HG03103 (cell line): Measurements from ENCODE around the gene NKAP.
A peak's percentile ranks its signal among the peaks of the same experiment; 100 is the strongest.
"Not testable (repeated sequence)": the region's sequence is repeated elsewhere in the genome, so short reads cannot be mapped to it uniquely, and the experiment has no call there.

Experiments used
- ATAC-seq: cut with Tn5 transposase; IDR thresholded peaks from one replicate; pipeline ENCODE4 v1.9.1; 2021; ENCODE audit warnings: low read depth; ENCODE audit not compliant: unreplicated experiment

Gene NKAP

DNA sequence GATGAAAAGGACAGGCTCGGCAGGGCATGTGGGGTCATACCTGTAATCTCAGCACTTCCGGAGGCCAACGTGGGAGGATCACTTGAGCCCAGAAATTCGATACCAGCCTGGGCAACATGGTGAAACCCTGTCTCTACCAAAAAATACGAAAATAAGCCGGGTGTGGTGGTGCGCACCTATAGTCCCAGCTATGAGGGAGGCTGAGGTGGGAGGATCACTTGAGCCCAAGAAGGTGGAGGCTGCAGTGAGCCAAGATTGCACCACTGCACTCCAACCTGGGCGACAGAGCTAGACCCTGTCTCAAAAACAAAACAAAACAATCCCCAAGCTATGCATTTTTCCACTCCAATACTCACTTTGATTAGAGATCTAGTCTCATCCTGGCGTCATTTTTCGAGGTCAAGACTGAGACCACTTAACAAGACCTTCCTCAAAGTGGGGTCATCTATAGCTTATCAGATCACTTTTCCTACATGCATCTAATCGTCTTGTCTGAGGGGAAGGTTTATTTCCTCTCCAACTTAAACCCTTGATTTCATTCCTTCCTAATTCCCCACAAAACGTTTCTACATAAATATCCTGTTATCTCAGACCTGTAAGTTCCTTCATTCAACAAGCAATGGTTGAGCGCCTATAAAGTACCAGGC lies 1.3 kb downstream of the NKAP start:
- ATAC-seq, result no peak

DNA sequence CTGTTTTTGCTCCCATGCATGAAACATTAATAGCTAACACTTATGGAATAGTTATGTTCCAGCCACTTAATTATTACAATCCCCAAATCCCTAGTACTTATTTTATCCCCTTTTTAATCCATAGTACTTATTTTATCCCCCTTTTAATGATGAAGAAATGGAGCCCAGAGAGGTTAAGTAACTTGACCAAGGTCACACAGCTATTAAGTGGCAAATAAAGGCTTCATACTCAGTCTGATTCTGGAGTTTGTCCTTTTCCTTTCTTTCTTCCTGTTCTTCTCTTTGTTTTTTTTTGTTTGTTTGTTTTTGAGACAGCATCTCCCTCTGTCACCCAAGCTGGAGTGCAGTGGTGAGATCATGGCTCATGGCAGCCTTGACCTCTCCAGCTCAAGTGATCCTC lies 2.2 kb downstream of the NKAP start:
- ATAC-seq, result no peak

DNA sequence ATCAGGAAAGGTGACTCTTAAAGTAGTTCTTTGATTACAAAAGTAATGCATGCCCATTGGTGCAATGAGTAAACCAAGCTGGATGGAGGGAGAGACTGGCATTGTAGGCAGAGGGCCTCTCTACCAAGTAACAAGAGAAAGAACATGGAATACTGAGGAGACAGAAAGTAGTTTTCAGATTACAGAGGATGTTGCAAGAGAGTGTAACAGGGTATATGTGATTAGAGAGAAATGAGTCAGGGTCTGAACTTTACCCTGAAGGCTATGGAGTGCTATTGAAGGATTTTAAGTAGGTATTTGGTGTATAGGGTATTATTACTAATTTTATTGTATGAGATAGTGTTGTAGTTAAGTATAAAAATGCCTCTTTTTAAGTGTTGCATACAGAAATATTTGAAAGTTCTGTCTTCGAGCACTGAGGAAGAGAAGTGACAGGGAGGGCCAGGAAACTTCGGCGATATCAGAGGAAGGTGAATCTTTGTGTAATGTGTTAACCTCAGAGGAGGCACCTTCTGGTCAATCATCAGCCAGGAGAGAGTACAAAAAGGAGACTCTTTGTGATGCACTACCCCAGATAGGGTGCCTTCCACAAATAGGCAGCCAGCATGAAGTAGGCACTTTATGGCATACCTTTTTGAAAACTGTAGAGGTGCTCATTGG lies 8.2 kb downstream of the NKAP start:
- ATAC-seq, result no peak

DNA sequence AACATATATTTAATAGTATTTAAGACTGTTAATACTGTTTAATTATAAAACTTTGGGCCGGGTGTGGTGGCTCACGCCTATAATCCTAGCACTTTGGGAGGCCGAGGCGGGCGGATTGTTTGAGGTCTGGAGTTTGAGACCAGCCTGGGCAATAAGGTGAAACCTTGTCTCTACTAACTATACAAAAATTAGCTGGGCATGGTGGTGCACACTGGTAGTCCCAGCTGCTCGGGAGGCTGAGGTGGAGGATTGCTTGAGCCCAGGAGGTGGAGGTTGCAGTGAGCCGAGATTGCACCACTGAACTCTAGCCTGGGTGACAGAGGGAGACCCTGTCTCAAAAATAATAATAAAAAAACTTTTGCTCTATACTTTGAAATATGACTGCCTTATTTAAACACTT lies 21.2 kb downstream of the NKAP start:
- ATAC-seq, result not testable (repeated sequence)

DNA sequence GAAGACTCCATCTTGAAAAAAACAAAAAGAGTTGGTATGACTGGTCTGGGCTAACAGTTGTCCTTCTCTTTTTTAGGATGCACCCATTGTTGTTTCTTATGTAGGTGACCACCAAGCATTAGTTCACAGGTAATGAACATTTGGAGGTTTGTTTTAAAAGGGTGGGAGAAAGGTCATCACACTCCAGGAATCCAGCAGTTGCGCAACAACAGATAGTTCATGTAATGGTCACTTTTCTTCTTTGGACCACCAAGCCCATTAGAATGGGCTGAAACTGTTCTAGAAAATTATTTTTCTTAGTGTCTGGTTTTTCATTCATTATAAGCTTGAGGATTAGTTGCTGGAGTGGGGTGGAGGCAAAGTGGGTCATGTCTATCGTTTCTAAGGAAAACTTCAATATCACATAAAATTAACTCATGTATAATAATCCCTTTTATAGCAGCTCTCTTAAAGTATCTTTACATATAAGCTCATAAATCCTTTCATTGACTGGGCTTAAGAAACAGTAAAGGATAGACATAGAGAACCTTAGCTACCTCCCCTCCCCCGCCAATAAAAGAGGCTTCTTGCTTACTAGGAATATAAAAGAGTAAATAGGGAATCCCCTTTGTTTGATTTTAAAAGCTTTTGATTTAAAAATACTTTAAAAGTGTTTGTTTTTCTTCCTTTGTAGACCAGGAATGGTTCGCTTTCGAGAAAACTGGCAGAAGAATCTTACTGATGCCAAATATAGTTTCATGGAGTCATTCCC lies 23.5 kb downstream of the NKAP start:
- ATAC-seq, result no peak

DNA sequence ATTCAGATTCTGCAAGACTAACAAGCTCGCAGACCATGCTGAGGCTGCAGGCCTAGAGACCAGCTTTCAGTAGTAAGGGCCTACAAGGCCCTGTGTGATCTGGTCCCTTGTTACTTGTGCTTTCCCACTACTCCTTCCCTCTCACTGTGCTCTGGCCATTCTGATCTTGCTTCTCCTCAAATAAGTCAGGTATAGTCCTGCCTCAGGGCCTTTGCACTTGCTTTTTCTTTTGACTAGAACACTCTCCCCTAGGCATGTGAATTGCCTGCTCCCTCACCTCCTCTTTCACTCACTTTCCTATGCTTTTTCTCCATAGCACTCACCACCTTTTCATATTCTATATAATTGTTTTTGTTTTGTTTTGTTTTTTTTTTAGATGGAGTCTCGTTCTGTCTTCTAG lies 25.7 kb downstream of the NKAP start:
- no peak for ATAC-seq

DNA sequence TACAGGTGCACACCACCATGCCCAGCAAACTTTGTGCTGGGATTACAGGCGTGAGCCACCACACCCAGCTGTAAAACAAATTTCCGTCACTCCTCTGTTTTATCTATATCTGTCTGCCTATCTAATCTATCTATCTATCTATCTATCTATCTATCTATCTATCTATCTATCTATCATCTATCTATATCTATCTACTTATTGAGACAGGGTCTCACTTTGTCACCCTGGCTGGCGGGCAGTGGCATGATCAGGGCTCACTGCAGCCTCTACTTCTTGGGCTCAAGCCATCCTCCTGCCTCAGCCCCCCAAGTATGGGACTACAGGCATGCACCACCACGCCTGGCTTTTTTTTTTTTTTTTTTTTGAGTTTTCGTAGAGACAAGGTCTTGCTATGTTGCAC lies 27.2 kb downstream of the NKAP start:
- ATAC-seq, result no peak

DNA sequence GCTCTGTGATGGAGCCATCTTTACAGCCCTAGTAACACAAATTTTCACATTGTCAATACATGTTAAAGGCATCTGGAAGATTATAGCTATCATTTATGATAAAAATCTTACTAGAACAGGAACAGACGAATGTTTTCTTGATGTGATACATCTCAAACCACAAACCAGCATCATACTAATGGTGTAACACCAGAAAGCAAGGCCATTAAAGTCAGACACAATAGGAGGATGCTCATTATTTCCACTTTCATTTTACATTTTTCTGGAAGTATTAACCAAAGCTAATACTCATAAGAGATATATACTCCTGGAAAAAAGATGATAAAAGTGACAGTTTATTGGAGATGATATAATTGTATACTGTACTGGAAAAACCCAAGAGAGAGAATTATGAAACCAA lies 42.6 kb downstream of the NKAP start:
- ATAC-seq, result no peak

DNA sequence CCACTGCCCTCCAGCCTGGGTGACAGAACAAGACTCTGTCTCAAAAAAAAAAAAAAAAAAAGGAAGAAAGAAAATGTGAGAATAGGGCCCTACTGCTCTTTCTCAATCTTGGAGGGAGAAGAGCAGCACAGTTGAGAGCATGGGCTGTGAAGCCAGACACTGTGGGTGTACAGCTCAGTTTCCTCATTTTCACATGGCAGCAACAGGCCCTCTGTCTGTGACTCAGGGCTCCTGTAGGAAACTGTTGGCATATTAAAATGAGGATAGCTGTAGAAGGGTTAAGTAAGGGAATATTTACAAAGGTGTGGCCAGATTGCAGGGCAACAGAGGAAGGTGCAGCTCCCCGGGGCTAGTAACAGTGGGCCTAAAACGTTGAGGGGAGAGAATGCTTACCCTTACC lies 44.4 kb downstream of the NKAP start:
- ATAC-seq, result no peak

DNA sequence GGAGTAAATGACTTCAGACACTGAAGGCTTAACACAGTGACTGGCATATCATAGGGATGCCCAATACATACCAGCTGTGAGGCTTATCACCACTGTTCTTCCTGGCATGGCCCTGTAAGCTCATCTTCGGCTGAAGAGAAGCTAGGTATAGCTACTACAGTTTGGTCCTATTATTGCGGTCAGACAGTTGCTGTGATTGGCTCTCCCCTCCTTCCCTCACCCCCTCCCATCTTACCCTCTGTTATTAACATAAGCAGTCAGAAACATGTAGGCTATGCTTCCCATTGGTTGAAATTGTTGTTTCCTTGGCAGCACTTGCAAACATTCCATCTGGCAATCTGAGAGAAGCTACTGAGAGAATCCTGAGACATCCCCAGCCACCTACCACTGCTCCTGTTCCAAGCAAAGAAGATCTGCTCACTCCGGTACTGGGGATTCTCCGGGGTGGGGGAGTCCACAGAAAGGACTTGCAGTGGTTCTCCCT lies 47.7 kb downstream of the NKAP start, which contains the start of gene AKAP14:
TSS of gene AKAP14 (plus strand) at position 51 of the 484 bp plus-strand sequence. CDS start 7,331 bp downstream, outside the sequence.
- no peak for ATAC-seq

DNA sequence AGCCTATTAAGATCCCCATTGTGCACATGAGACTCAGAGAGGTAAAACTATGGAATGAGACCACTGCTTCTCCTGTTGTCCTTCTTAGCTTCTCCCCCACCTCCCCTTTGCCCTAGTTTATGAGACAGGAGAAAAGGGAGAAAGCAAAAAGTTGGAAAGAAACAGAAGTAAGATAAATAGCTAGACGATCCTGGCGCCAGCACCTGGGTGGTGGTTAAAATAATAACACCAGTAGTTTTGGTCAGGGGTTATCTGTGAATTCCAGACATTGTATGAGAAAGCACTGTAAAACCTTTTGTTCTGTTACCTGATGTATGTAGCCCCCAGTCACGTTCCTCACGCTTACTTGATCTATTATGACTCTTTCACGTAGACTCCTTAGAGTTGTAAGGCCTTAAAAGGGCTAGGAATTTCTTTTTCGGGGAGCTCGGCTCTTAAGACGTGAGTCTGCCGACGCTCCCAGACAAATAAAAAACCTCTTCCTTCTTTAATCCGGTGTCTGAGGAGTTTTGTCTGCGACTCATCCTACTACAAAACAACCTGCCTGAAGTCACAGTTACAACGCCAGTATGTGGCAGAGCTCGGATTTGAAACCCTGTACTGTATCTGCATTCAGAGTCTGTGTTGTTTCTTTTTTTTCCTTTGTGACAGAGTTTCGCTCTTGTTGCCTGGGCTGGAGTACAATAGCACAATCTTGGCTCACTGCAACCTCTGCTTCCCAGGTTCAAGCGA lies 51.4 kb downstream of the NKAP start:
- ATAC-seq, result not testable (repeated sequence)

DNA sequence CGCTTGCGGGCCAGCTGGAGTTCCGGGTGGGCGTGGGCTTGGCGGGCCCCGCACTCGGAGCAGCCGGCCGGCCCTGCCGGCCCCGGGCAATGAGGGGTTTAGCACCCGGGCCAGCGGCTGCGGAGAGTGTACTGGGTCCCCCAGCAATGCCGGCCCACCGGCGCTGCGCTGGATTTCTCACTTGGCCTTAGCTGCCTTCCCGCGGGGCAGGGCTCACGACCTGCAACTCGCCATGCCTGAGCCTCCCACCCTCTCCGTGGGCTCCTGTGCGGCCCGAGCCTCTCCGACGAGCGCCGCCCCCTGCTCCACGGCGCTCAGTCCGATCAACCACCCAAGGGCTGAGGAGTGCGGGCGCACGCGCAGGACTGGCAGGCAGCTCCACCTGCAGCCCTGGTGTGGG lies 52.9 kb downstream of the NKAP start:
- not testable (repeated sequence) for ATAC-seq

DNA sequence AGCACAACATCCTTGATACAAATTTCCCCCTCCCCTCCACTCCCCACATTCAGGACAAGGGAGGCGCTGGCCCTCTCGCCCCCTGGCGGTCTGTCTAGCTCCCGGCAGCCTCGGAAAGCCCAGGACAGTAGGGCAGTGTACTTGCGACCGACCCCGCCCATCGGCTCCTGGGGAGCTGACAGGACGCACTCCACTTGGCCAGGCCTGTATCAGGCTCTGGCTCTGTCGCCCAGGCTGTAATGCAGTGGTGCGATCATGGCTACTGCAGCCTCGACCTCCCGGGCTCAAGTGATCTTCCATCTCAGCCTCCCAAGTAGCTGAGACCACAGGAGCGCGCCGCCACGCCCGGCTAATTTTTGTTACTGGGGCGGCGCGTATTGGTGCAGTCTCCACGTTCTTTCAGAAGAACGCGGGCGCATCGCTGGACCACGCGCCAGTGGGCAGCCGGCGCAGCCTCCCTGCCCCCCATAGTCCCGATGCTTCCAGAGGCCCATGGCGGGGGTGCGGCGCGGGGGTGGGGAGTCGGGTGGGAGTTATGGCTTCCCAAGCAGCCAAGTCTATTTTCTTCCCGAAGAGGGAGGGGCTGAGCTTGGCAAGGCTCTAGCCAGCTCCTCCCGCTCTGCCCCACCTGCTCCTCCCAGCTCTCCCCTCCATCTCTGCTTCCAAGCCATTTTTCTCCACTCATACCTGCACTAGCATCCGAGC lies 55.7 kb downstream of the NKAP start:
- ATAC-seq, result peak; percentile 96

DNA sequence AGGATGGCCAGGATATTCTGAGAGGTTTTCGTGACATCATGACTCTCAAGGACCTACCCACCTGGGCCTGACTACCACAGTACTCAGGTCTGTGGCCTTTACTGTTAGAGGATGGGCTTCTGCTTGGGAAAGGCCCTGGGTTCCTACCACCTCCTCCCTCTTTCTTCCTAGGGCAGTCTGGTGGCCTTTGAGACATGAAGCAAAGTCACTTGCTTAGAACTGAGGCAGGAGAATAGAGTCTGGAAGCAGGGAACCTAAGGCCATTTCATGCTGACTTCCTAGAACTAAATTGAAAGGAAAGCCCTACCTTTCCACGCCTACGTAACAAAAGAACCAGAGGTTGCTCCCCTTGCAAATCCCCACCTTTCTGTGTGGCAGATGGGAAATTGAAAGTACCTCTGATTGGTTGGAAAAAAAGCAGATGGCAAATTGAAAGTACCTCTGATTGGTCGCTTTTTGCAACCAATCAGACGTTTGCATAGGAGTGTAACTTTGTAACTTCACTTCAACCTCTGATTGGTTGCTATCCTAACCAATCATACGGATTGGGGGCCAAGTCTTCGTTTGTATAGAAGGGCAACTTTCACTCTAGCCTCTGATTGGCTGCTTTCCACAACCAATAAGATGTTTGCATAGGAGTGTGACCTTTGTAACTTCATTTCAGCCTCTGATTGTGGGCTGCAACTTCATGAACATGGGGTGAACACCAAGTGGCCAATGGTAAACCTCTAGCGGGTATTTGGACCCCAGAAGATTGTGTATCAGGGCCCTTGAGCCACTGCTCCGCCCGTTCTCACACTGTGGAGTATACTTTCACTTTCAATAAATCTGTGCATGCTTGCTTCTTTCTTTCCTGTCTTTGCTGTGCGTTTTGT lies 57.8 kb downstream of the NKAP start:
- ATAC-seq, result no peak

DNA sequence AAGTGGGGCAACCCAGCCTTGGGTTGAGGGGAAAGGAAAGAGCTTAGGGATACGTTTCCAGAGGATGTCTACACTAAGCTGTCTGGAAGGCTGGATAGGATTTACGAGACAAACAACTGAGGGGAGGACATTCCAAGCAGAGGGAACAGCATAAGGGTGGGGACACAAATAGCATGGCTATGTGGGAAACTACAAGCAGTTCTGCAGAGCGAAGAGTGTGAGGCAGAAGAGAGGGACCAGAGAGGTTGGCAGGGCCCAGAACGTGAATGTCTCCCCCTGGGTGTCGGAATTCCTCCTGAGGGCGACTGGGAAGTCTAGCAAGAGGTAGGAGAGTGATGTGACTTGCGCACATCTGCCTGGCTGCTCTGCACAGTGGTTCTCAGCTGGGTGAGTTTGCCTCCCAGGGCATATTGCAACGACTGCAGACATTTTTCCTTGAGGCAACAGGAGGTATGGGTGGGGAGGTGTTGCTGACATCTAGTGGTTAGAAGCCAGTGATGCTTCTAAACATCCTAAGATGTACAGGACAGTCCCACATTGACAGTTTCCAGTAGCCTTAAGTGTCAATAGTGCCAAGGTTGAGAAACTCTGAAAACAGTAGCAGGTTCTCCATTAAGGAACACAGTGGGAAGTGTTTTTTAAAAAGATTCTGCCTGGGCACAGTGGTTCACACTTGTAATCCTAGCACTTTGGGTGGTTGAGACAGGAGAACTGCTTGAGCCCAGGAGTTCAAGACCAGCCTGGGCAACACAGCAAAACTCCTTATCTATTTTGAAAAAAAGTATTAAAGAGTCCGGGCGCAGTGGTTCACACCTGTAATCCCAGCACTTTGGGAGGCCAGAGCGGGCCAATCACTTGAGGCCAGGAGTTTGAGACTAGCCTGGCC lies 62.8 kb downstream of the NKAP start:
- peak; percentile 88 for ATAC-seq

DNA sequence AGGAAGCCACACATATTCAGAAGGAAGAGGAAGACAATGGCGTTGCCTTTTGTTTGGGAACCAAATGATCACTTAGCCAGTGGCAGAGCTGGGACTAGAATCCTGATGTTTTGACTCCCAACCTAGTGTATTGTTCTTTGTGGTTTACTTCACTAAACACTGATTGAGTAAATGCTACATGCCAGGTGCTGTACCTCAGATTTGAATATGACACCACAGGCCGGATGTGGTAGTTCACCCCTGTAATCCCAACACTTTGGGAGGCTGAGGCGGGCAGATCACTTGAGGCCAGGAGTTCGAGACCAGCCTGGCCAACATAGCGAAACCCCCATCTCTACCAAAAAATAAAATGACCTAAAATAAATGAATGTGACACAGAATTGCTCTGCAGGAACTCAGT lies 63.5 kb downstream of the NKAP start:
- no peak for ATAC-seq

DNA sequence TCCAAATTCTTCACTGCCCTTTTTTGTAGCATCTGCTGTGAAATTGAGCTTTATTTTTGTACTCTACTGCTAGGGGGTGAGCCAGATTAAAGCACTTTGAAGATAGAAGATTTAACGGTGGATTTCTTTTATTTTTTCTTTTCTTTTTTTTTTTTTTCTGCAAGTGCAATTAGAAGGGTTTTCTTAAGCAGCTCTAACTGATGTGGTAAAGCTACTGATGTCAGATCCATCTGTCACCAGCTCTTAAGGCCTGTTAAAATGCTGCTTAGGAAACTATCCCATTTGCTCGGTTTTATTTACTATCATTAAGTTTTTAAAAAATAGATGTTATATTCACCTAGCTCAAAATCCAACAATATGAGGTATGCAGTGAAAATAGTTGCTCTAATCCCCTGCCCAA lies 64.8 kb downstream of the NKAP start:
- ATAC-seq, result no peak
